COLO668 (cell line): ENCODE results near the gene INVS.
"Not testable (repeated sequence)": the region's sequence is repeated elsewhere in the genome, so short reads cannot be mapped to it uniquely, and the experiment has no call there.

Source experiments
- DNase-seq: peaks from one replicate; lab custom pipeline; 2025; ENCODE audit not compliant: unreplicated experiment; lab: John Stamatoyannopoulos, UW

Gene INVS

DNA sequence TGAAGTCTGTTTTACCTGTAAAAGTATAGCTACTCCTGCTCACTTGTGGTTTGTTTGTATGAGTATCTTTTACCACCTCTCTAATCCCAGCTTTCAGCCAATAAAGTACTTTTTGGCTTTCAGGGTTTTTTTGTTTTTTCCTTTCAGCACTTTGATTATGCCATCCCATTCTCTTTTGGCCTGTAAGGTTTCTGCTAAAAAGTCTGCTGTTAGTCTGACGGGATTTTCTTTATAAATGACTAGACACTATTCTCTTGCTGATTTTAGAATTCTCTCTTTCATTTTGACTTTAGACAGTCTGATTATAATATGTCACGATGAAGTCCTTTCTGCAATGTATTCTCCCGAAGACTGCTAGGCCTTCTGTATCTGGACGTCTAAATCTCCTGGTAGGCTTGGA, 216.5 kb downstream of the INVS start:
- no peak for DNase-seq

DNA sequence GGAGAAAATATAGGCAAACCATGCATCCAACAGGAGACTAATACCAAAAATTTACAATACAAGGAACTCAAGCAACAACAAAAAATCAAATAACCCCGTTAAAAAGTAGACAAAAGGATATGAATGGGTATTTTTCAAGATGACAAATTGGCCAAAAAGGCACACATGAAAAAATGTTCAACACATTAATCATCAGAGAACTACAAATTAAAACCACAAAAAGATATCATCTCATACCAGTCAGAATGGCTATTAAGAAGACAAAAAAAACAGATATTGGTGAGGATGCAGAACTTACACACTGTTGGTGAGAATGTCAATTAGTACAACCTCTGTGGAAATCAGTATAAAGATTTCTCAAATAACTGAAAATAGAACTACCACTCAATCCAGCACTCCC, 218.7 kb downstream of the INVS start:
- no peak for DNase-seq

DNA sequence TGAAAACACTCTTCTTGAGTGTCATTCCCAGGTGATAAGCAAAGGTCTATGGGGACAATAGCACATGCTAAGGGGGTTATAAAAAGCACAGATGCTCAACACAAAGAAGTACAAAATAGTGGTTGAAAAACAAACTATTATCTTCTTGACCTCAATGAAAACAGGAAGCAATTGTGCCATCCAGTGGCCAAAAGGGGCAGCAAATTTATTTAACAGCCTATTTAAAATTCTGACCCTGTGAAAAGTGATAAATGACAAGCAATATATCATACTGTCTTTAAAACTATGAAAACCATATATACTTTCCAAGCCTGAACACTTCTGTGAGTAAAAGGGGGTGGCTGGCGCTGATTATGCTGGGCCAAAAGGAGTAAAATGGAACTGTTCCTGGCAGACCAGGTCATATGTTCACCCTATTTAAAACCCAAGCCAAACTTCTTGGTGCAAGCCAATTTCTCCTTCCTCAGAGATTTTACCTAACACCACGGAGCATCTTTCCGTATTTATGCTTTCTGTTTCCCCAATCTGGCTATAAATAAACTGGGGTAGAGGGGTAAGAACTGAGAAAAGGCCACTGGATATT, 224.0 kb downstream of the INVS start:
- DNase-seq = peak; percentile 27

DNA sequence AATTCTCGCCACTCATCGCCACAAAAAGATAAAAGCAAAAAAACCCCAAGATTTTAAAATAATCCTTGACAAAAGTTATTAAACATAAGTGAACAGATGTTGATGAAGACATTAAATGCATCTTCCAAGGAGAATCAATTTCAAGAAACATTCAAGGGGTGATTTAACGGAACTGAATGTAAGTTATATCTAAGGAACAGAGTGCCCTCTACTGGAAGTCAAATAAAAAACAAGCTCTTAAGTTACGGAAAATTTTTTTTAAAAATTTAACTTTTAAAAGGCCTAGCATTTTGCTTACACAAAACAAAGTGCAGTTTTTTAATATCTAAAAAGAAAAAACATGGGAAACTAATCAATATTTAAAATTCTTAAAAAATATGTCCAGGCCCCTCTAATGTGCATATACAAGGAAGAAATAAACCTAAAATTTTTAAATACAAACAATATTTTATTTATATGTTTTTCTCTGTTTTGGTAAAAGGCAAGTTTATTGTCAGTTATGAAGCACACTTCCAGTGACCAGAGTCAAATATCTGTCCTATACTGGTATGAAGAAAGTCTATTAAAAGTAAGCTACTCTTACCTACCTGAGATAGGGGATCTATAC, 225.7 kb downstream of the INVS start:
- DNase-seq = no peak

DNA sequence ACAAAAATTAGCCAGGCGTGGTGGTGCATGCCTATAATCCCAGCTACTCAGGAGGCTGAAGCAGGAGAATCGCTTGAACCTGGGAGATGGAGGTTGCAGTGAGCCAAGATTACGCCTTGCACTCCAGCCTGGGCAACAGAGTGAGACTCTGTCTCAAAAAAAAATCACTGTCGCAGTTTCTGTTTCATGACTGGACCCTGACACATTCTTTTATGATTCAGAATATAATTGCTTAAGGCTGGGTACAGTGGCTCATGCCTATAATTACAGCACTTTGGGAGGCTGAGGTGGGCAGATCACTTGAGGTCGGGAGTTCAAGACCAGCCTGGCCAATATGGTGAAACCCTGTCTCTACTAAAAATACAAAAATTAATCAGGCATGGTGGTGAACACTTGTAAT, 239.7 kb downstream of the INVS start:
- DNase-seq = not testable (repeated sequence)

GRCh38 chr9:100340224-100340623, 241.2 kb downstream of the INVS start:
- DNase-seq = no peak

- DNase-seq = no peak
These were observed 242.8 kb downstream of the INVS start for GRCh38 chr9:100341889-100342288.

DNA sequence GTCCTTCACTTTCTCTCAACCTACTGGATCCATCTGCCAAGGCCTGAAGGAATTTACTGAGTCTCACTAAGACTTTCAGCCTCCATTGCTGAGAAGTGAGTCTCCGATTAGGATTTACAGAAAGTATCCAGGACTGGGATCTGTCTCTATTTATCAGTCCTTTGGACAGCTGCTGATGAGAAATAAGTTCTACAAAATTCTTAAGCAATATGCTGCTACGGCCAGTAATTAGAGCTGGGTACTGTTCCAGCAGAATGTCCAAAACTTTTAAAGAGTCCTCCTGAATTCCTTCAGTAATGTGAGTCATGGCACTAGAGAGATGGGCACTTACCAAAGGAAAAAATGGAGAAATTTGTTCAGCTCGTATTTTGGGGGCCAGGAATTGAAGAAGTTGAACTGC, 247.8 kb downstream of the INVS start:
- no peak for DNase-seq

DNA sequence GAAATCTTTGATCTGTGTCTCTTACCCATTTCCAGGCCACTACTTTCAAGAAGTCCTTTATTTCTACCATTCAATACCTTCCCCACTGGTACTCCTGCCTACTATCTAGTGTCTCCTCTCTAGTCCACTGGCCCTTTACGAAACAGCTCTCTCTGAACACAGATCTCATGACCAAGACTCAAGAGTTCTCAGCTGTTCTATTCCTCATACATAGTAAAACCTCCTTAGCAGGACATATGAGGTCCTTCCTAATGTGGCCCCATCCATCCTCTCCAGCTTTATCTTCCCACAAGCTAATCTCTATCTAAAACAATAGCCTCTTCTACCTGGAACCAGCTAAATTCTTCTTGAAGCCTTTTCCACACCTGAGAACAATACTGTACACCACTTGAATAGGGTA, 251.1 kb downstream of the INVS start:
- no peak for DNase-seq
